Measurements from ENCODE around the gene MTAP.

MTAP gene

DNA sequence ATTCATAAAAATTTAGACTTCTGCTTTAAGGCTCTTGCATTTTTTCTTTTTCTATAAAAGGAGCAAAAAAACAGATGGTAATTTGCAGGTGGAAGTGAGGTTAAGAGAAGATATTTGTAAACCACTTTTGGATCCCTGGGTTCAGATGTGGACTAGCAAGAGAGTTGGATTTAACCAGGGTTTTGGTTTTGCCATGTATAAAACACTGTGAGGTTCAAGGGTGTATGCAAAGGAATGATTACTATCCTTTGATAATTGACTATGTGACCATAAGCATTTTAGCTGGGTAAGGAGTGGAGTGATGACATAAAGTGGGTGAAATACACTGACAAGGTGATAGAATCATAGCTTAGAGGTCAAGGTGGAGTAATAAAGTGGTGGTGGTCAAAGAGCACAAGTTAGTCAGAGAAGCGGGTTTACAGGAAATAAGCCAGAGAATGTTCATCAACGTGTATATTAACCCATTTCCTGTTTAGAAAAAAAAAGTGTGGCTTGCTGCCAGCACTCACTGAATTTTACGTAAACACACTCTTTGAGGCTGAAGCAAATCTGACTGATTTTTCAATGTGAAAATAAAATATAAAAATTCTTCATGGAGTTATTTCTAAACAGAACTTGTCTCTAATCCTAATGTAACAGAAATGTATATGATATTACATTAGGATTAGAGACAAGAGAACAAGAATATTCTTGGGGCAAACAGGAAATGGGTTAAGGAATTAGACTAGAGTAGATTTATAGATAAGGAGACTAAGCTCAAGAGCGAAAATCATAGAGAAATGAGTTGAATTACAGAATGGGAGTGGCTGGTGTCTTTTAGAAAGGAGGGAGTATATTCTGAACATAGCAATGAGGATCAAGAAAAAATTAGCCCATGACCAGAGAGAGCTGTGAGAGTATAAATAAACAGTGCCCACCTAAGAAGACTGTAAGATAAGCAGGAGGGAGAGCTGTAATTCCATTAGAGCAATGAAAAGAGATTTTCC lies 117.2 kb downstream of the MTAP start:
- no peaks in the 10 kb centered on the region for H3F3A ChIP-seq (ENCODE audit: control insufficient read depth, insufficient read depth)
- no peaks in the 10 kb centered on the region for H3K79me2 ChIP-seq (ENCODE audit: control insufficient read depth, low read length)
- no peaks in the 10 kb centered on the region for H3K27me3 ChIP-seq (ENCODE audit: control insufficient read depth, low read length)
- no peaks in the 10 kb centered on the region for H3K9me3 ChIP-seq (ENCODE audit: control insufficient read depth, insufficient read depth, low read length)
- no peak overlapping the region for H3K4me2 ChIP-seq (ENCODE audit: low read length)
- H3K4me3 ChIP-seq (ENCODE audit: low read length) = no peak overlapping the region
- no peak for TF ChIP-seq EZH2phosphoT487 (IDR thresholded peaks at IDR 0.05; ENCODE audit: borderline replicate concordance, low read length)
- TF ChIP-seq, protein P1, sequence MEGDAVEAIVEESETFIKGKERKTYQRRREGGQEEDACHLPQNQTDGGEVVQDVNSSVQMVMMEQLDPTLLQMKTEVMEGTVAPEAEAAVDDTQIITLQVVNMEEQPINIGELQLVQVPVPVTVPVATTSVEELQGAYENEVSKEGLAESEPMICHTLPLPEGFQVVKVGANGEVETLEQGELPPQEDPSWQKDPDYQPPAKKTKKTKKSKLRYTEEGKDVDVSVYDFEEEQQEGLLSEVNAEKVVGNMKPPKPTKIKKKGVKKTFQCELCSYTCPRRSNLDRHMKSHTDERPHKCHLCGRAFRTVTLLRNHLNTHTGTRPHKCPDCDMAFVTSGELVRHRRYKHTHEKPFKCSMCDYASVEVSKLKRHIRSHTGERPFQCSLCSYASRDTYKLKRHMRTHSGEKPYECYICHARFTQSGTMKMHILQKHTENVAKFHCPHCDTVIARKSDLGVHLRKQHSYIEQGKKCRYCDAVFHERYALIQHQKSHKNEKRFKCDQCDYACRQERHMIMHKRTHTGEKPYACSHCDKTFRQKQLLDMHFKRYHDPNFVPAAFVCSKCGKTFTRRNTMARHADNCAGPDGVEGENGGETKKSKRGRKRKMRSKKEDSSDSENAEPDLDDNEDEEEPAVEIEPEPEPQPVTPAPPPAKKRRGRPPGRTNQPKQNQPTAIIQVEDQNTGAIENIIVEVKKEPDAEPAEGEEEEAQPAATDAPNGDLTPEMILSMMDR (IDR thresholded peaks at IDR 0.05; ENCODE audit: low read depth, low read length, poor library complexity, severe bottlenecking) = no peak
- H3K9me2 ChIP-seq (replicated peaks; ENCODE audit: control insufficient read depth, low read length) = no peaks in the 10 kb centered on the region
- H3K27ac ChIP-seq (ENCODE audit: low read depth, low read length) = no peak overlapping the region
- no peaks in the 10 kb centered on the region for H3K36me3 ChIP-seq (ENCODE audit: control insufficient read depth, low read length)
- no peaks in the 10 kb centered on the region for H3K4me1 ChIP-seq (ENCODE audit: control insufficient read depth, low read length)
- H4K20me1 ChIP-seq (ENCODE audit: control insufficient read depth, insufficient read depth, low read depth, low read length) = no peaks in the 10 kb centered on the region

GRCh38 chr9:21923694-21924093 lies 121.3 kb downstream of the MTAP start:
- H3K9me2 ChIP-seq (replicated peaks; ENCODE audit: control insufficient read depth, low read length) = no peaks in the 10 kb centered on the region

DNA sequence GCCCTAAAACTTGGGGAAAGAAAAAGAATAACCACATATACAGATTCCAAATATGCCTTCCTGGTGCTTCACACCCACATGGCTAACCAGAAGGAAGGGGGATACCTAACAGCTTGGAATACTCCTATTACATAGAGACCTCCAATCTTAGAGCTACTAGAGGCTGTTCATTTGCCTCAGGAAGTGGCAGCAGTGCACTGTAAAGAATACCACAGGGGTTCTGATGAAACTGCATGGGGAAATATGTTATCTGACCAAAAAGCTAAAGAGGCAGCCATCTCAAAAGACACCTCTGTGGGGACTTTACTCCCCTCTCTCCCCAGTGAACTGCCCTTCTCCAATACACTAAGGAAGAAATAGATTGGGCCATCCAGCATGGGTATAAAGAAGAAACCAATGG lies 125.3 kb downstream of the MTAP start:
- H3K4me3 ChIP-seq (ENCODE audit: low read length) = no peak overlapping the region
- TF ChIP-seq, protein P1 (IDR thresholded peaks at IDR 0.05; ENCODE audit: low read depth, low read length, poor library complexity, severe bottlenecking) = no peak
- no peak for TF ChIP-seq EZH2phosphoT487 (IDR thresholded peaks at IDR 0.05; ENCODE audit: borderline replicate concordance, low read length)
- no peaks in the 10 kb centered on the region for H3K9me2 ChIP-seq (replicated peaks; ENCODE audit: control insufficient read depth, low read length)
- H3K4me1 ChIP-seq (ENCODE audit: control insufficient read depth, low read length) = no peaks in the 10 kb centered on the region
- H3F3A ChIP-seq (ENCODE audit: control insufficient read depth, insufficient read depth) = no peaks in the 10 kb centered on the region
- no peaks in the 10 kb centered on the region for H3K9me3 ChIP-seq (ENCODE audit: control insufficient read depth, insufficient read depth, low read length)
- H3K27me3 ChIP-seq (ENCODE audit: control insufficient read depth, low read length) = no peaks in the 10 kb centered on the region
- no peaks in the 10 kb centered on the region for H3K36me3 ChIP-seq (ENCODE audit: control insufficient read depth, low read length)
- H3K79me2 ChIP-seq (ENCODE audit: control insufficient read depth, low read length) = no peaks in the 10 kb centered on the region
- no peak overlapping the region for H3K4me2 ChIP-seq (ENCODE audit: low read length)
- H4K20me1 ChIP-seq (ENCODE audit: control insufficient read depth, insufficient read depth, low read depth, low read length) = no peaks in the 10 kb centered on the region
- H3K27ac ChIP-seq (ENCODE audit: low read depth, low read length) = no peak overlapping the region

More at GRCh38 chr9:21923694-21924093, 121.3 kb downstream of the MTAP start:
- Histone ChIP-seq H3K79me2 (ENCODE audit: control insufficient read depth, low read length) (no peaks in the 10 kb centered on the region), H3K4me3 (ENCODE audit: low read length) (no peak overlapping the region), H3K27me3 (ENCODE audit: control insufficient read depth, low read length) (no peaks in the 10 kb centered on the region), H3K4me2 (ENCODE audit: low read length) (no peak overlapping the region), H3K4me1 (ENCODE audit: control insufficient read depth, low read length) (no peaks in the 10 kb centered on the region), H3F3A (ENCODE audit: control insufficient read depth, insufficient read depth) (no peaks in the 10 kb centered on the region), H4K20me1 (ENCODE audit: control insufficient read depth, insufficient read depth, low read depth, low read length) (no peaks in the 10 kb centered on the region), H3K36me3 (ENCODE audit: control insufficient read depth, low read length) (no peaks in the 10 kb centered on the region), H3K9me3 (ENCODE audit: control insufficient read depth, insufficient read depth, low read length) (no peaks in the 10 kb centered on the region), H3K27ac (ENCODE audit: low read depth, low read length) (no peak overlapping the region)
- no peak for TF ChIP-seq EZH2phosphoT487 (IDR thresholded peaks at IDR 0.05; ENCODE audit: borderline replicate concordance, low read length)
- TF ChIP-seq, protein P1 (IDR thresholded peaks at IDR 0.05; ENCODE audit: low read depth, low read length, poor library complexity, severe bottlenecking) = no peak

All from DOHH2 (cell line).